ENCODE data around the gene PAX8.

- TF ChIP-seq, protein P1, sequence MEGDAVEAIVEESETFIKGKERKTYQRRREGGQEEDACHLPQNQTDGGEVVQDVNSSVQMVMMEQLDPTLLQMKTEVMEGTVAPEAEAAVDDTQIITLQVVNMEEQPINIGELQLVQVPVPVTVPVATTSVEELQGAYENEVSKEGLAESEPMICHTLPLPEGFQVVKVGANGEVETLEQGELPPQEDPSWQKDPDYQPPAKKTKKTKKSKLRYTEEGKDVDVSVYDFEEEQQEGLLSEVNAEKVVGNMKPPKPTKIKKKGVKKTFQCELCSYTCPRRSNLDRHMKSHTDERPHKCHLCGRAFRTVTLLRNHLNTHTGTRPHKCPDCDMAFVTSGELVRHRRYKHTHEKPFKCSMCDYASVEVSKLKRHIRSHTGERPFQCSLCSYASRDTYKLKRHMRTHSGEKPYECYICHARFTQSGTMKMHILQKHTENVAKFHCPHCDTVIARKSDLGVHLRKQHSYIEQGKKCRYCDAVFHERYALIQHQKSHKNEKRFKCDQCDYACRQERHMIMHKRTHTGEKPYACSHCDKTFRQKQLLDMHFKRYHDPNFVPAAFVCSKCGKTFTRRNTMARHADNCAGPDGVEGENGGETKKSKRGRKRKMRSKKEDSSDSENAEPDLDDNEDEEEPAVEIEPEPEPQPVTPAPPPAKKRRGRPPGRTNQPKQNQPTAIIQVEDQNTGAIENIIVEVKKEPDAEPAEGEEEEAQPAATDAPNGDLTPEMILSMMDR (IDR thresholded peaks at IDR 0.05; ENCODE audit: insufficient read depth, low read length) = no peak
- no peak for TF ChIP-seq REST (IDR thresholded peaks at IDR 0.05; ENCODE audit: insufficient replicate concordance, low read depth)
These were observed 94.0 kb downstream of the PAX8 start for GRCh38 chr2:113184531-113185230.
